ENCODE data around the gene IVNS1ABP.
A peak's percentile ranks its signal among the peaks of the same experiment; 100 is the strongest.

IVNS1ABP gene

DNA sequence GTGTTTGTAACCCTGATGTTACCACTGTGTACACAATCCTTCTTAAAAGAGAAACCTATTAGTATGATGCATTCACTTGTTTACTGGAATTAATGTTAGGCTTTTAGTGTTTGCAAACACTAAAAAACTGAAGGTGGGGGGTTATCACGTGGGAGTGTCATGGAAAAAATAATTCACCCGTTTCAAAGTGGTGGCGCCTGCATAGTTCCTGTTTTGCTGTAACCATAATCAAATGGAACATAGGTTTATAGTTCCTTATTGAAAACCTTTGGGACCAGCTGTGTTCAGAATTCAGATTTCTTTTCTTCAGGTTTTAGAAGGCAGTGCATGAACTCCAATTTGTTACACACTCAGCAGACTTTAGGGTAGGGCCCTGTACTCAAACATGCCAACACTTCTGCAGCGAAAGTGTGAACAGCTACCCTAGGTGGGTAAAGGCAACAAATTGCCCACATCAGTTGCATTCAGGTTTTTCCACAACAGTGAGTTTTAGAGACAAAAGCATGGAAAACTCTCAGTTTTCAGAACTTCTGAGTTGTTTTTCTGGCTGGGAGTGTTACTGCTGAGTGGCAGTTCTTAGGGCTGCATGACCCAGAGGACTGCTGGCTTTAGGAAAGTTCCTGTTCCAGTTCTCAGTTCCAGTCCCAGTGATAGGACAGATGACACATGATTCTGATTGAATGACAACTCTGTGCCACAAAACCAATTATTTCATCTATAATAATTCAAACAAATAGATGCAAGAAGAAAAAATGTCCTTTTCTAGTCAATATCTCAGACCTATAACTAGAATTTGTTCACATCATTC is 29.1 kb upstream of the IVNS1ABP start:
- DNase-seq (ENCODE audit: low read depth) = no peak
- TF ChIP-seq, protein P1, sequence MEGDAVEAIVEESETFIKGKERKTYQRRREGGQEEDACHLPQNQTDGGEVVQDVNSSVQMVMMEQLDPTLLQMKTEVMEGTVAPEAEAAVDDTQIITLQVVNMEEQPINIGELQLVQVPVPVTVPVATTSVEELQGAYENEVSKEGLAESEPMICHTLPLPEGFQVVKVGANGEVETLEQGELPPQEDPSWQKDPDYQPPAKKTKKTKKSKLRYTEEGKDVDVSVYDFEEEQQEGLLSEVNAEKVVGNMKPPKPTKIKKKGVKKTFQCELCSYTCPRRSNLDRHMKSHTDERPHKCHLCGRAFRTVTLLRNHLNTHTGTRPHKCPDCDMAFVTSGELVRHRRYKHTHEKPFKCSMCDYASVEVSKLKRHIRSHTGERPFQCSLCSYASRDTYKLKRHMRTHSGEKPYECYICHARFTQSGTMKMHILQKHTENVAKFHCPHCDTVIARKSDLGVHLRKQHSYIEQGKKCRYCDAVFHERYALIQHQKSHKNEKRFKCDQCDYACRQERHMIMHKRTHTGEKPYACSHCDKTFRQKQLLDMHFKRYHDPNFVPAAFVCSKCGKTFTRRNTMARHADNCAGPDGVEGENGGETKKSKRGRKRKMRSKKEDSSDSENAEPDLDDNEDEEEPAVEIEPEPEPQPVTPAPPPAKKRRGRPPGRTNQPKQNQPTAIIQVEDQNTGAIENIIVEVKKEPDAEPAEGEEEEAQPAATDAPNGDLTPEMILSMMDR (IDR thresholded peaks at IDR 0.05; ENCODE audit: control insufficient read depth, insufficient read depth, low read depth, low read length, missing control alignments) = no peak
- H3K4me3 ChIP-seq (ENCODE audit: control insufficient read depth, low read depth, low read length) = no peak overlapping the region

DNA sequence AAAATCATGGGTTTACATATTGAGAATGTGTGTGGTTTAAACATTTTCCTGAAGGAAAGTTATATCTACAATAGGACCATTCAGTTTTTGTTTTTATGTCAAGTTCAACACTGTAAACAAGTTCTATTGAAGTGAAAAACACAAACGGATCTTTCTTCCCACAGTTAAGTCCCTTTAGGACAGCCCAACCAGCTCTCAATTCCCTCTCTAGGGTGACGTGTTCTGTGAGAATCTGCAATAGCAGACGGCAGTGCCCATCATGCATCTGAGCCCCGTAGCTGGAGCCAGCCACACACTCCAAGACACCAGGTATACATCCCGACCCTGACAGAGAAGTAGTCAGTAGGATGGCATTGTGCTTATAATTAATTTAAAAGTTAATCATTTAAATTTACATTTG is 26.3 kb upstream of the IVNS1ABP start:
- no peak overlapping the region for H3K4me3 ChIP-seq (ENCODE audit: control insufficient read depth, low read depth, low read length)
- no peak for DNase-seq (ENCODE audit: low read depth)
- TF ChIP-seq, protein P1 (IDR thresholded peaks at IDR 0.05; ENCODE audit: control insufficient read depth, insufficient read depth, low read depth, low read length, missing control alignments) = no peak

DNA sequence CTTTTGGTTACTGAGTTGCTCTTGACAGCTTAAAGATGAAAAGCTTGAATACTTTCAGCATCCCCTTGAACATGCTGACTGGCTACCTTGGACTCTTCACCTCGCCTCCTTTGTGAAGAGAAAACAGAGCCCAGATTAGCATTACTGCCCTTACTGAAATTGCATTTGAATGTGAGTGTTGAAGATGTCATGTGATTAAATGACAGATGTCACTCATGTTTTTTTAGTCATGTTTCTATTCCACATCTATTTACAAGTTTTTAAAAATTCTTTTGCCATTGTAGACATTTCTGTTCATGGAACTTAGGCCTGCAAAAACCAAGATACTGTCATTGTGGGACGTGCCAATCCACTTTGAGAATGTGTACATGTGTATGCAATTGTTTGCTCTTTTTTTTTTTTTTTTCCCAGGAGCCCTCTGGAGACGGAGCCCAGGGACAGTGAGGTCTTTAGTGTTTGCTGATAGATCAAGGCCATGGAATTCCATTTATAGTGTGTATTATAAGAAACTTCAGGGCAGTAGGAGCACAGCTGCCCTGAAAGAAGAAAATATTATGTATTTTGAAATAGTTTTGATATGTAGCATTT is 25.7 kb upstream of the IVNS1ABP start:
- H3K4me3 ChIP-seq (ENCODE audit: control insufficient read depth, low read depth, low read length) = no peak overlapping the region
- no peak for DNase-seq (ENCODE audit: low read depth)
- TF ChIP-seq, protein P1 (IDR thresholded peaks at IDR 0.05; ENCODE audit: control insufficient read depth, insufficient read depth, low read depth, low read length, missing control alignments) = no peak

DNA sequence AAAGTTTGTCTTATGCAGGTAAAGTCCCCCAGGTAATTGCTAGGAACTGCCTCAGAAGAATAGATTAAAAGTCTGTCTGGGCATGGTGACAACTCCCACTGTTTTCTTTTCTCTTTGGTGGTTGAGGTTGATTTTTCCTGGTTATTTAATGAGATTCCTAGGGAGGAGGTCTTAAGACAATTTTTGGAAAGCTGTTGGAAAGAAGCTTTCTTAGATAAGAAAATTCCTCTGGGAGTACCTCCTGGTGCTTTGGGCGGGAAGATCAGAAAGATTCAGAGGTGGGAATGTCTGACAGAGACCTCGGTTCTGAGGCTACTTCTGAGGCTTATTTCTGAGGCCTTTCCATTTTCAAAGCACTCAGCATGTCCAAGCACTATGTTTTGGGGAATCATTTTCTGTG is 25.0 kb upstream of the IVNS1ABP start:
- TF ChIP-seq, protein P1 (IDR thresholded peaks at IDR 0.05; ENCODE audit: control insufficient read depth, insufficient read depth, low read depth, low read length, missing control alignments) = no peak
- H3K4me3 ChIP-seq (ENCODE audit: control insufficient read depth, low read depth, low read length) = no peak overlapping the region
- no peak for DNase-seq (ENCODE audit: low read depth)

DNA sequence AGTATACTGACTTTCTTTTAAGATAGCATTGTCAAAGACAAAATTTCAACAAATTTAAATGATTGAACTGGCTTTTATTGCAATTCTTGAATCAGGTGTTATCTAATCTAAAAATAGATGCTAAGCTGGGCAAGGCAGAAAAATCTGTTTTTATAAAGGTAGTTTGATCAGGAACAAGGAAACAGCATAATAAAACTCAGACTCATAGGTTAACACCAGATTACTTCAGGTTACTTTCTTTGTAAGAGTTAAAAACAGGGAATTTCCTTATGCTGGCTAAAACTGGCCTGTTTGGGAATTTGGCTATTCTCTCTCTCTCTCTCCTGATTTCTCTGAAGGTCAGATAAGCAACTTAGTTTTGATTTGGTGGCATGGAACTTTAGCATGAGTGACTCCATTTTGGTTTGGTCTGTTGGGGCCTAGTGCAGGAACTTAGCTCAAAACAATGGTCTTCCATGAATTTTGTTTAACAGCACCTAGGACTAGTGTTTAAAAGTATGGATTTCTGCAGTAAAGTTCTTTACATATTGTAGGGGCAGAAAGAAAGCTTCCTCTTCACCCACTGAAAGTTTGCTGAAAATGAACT is 24.2 kb upstream of the IVNS1ABP start:
- DNase-seq (ENCODE audit: low read depth) = no peak
- TF ChIP-seq, protein P1 (IDR thresholded peaks at IDR 0.05; ENCODE audit: control insufficient read depth, insufficient read depth, low read depth, low read length, missing control alignments) = no peak
- no peak overlapping the region for H3K4me3 ChIP-seq (ENCODE audit: control insufficient read depth, low read depth, low read length)

DNA sequence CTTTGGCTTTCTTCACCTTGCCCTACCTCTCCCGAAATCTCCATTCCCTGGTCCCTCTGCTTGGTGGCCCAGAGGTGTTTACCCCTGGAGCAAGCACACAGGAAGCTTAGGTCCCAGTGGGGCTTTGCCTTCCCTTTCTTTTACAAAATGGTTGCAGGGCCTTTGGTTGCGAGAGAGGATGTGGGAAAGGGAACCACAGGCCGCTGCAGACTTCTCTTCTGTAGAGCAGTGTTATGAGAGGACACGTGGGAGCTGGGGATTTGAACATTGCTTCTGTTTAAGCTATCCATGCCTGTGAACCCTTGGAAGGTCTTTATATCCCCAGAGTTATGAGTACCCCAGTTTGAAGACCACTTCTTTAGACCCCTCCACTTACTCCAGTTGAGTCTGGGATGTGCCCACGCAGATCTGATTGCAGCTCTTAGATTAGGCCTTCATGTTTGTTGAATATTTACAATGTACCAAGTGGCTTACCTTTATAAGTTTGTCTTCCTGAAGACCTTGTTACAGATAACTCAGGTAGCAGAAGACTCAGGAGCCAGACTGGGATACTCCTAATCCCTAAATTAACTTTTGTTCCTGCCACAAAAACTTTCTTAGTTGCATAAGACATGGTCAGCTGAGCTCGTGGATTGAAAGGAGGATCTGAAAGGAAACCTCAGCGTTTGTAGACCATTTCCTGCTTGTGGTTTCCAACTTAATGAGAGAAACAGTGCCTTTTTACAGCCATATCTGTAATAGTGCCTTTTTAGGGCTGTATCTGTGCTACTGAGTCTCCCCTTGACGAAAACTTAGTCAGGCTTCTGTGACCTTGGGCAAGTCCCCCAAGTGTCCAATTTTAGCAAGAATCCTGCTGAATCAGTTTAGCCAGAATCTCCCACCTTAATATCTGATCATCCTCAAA is 21.9 kb upstream of the IVNS1ABP start:
- H3K4me3 ChIP-seq (ENCODE audit: control insufficient read depth, low read depth, low read length) = no peak overlapping the region
- peak; percentile 28 for DNase-seq (ENCODE audit: low read depth)
- TF ChIP-seq, protein P1 (IDR thresholded peaks at IDR 0.05; ENCODE audit: control insufficient read depth, insufficient read depth, low read depth, low read length, missing control alignments) = no peak

All from AG09309 (cell line).